SH-SY5Y (cell line): ENCODE data around the gene AIF1L.

Source experiments
- GATA2 ChIP-seq: IDR thresholded peaks from 2 replicates; pipeline ENCODE4 v1.6.1; 2011; ENCODE audit warnings: mild to moderate bottlenecking, low read depth, low read length
- GATA3 ChIP-seq: IDR thresholded peaks from 2 replicates; pipeline ENCODE4 v1.6.1; 2011; ENCODE audit warnings: low read depth, mild to moderate bottlenecking, low read length, moderate library complexity

The AIF1L gene

GRCh38 chr9:131148276-131148675 lies 51.9 kb downstream of the AIF1L start:
- no peak for TF ChIP-seq GATA2
- TF ChIP-seq GATA3 = no peak

- TF ChIP-seq GATA3 (no peak), GATA2 (no peak)
These were observed 52.8 kb downstream of the AIF1L start for GRCh38 chr9:131148966-131149687.

GRCh38 chr9:131149688-131150053 lies 53.3 kb downstream of the AIF1L start:
- TF ChIP-seq GATA2 (no peak), GATA3 (no peak)

- no peak for TF ChIP-seq GATA2
- no peak for TF ChIP-seq GATA3
These were observed 57.3 kb downstream of the AIF1L start for GRCh38 chr9:131153595-131153994.

- TF ChIP-seq GATA2 (no peak), GATA3 (no peak)
These were observed 64.2 kb downstream of the AIF1L start for GRCh38 chr9:131160416-131161112.

- no peak for TF ChIP-seq GATA3
- TF ChIP-seq GATA2 = no peak
These were observed 65.3 kb downstream of the AIF1L start for GRCh38 chr9:131161585-131161984.

GRCh38 chr9:131162886-131163285 lies 66.6 kb downstream of the AIF1L start:
- TF ChIP-seq GATA3 (no peak), GATA2 (no peak)

GRCh38 chr9:131165523-131165922 lies 69.2 kb downstream of the AIF1L start:
- TF ChIP-seq GATA2 (no peak), GATA3 (no peak)

- no peak for TF ChIP-seq GATA2
- TF ChIP-seq GATA3 = no peak
These were observed 70.9 kb downstream of the AIF1L start for GRCh38 chr9:131167146-131167692.

GRCh38 chr9:131167936-131168335 lies 71.6 kb downstream of the AIF1L start:
- no peak for TF ChIP-seq GATA2
- no peak for TF ChIP-seq GATA3

GRCh38 chr9:131169563-131170240 lies 73.4 kb downstream of the AIF1L start:
- TF ChIP-seq GATA3 (no peak), GATA2 (no peak)
